Lung (tissue), 12 donors: ENCODE results near the gene OR52H1. TPM values are rescaled to one million over a fixed set of nuclear protein-coding genes. Genes with fewer than 3 reads are reported as not detected.
"Not testable (repeated sequence)": the region's sequence is repeated elsewhere in the genome, so short reads cannot be mapped to it uniquely, and the experiment has no call there.

Source experiments
- ATAC-seq: fragments of 200-7000 bp; cut with Tn5 transposase; one replicate; pipeline ENCODE4 v1.9.1; 2020; ENCODE audit warnings: moderate number of reproducible peaks; ENCODE audit not compliant: insufficient read depth, low FRiP score
- DNase-seq, 3 donors: peaks; one replicate each; pipeline ENCODE4 v3.0.0-alpha.2; 2013 to 2017
- H3K27ac ChIP-seq, 2 donors: one replicate each; pipeline ENCODE4 v1.5.1; 2013; ENCODE audit warnings: mild to moderate bottlenecking in 2 of 2, moderate library complexity in 2 of 2, control low read depth in 1 of 2, inconsistent platforms in 1 of 2, low read depth in 1 of 2, low read length in 1 of 2
- H3K27me3 ChIP-seq, 3 donors: one replicate each; pipeline ENCODE4 v1.5.1; 2013; ENCODE audit warnings: low read length in 2 of 3; ENCODE audit not compliant: control insufficient read depth in 3 of 3, insufficient read depth in 3 of 3
- H3K36me3 ChIP-seq, 4 donors: one replicate each; pipeline ENCODE4 v1.5.1; 2013; ENCODE audit warnings: low read length in 4 of 4, mild to moderate bottlenecking in 1 of 4, moderate library complexity in 1 of 4; ENCODE audit not compliant: control insufficient read depth in 4 of 4, insufficient read depth in 4 of 4
- H3K4me1 ChIP-seq, 5 donors: one replicate each; pipeline ENCODE4 v1.5.1; 2013; ENCODE audit warnings: low read length in 5 of 5, mild to moderate bottlenecking in 2 of 5, moderate library complexity in 1 of 5; ENCODE audit not compliant: control insufficient read depth in 5 of 5, insufficient read depth in 5 of 5
- H3K4me3 ChIP-seq: one replicate; pipeline ENCODE4 v1.5.1; 2013; ENCODE audit warnings: mild to moderate bottlenecking, control low read depth, moderate library complexity
- H3K9ac ChIP-seq, 2 donors: one replicate each; pipeline ENCODE4 v1.5.1; 2013; ENCODE audit warnings: low read length in 2 of 2, control low read depth in 1 of 2; ENCODE audit not compliant: insufficient read depth in 1 of 2
- H3K9me3 ChIP-seq, 4 donors: one replicate each; pipeline ENCODE4 v1.5.1; 2013; ENCODE audit warnings: low read length in 3 of 4, mild to moderate bottlenecking in 1 of 4, moderate library complexity in 1 of 4; ENCODE audit not compliant: control insufficient read depth in 4 of 4, insufficient read depth in 3 of 4
- CTCF ChIP-seq: IDR thresholded peaks from 2 replicates; pipeline ENCODE4 v1.5.1; 2012; ENCODE audit warnings: mild to moderate bottlenecking; ENCODE audit errors: control extremely low read depth, extremely low read depth
- WGBS, 2 donors: extraction: QIAGEN DNeasy Blood & Tissue Kit; methylation state at CpG; one replicate each; pipeline ENCODE4 v1.1.7; 2013; 5-methylcytosine and 5-hydroxymethylcytosine counted together
- polyA plus RNA-seq, 2 donors: library from polyadenylated mRNA; stranded (reverse); fragments of 200-250 nt; gene quantifications; one replicate each; pipeline ENCODE4 v1.2.1, GENCODE V29; 2013
- total RNA-seq, 2 donors: library from RNA; depleted of rRNA in 1 of 2; stranded (reverse); fragments of >200 nt in 1 of 2; gene quantifications; one replicate each; pipeline ENCODE4 v1.2.1, GENCODE V29; 2014 to 2021
- donor health status: control.
- donor health status: control.
- donor health status: Bipolar disorder and iron deficiency.
- donor health status: healthy.
- donor health status: DM: yes; HTN: yes; CAD: no.

The OR52H1 gene
- total and polyA plus RNA-seq, 4 donors, result 0.03 to 2.8 (median 0.40) TPM; not detected in 1

DNA sequence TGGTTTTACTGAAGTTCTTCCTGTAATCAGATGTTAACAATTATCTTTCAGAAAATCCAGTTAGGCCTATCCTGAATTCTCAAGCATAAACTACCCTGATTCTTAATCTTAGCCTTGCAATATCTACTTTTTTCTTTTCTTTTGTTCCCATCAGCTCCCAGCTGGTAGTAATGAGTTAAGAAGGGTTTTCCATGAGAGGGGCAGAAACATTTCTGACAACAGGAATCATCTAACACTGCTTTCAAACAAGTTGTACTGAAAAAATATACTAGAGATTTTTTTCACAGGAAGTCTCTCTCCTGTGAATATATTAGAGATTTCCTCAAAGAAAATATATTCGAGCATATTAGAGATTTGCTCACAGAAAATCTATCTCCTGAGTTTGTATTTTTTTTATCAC lies 44.8 kb upstream of the OR52H1 start:
- no peak for TF ChIP-seq CTCF
- Histone ChIP-seq H3K27ac (no peak overlapping the region), H3K27me3 (no peaks in the 10 kb centered on the region), H3K36me3 (no peaks in the 10 kb centered on the region), H3K4me1 (peaks cover 0 to 6% (median 0%) of the 10 kb centered on the region in 5 donors), H3K9me3 (peaks cover 0 to 2% (median 0%) of the 10 kb centered on the region in 4 donors), H3K4me3 (no peak overlapping the region), H3K9ac (no peak overlapping the region)
- WGBS, 2 donors, result 33 to 38% methylated on average over 1 of the region's 1 CpG
- DNase-seq, result no peak
- no peak for ATAC-seq

- DNase-seq (peak in 1 of 3 donors; percentile 6), ATAC-seq (no peak)
- no peak overlapping the region for H3K9ac ChIP-seq
- WGBS, 2 donors, result 70 to 88% methylated on average over 5 of the region's 5 CpGs
- no peak overlapping the region for H3K27ac ChIP-seq
- no peaks in the 10 kb centered on the region for H3K36me3 ChIP-seq
- H3K4me3 ChIP-seq, result no peak overlapping the region
- no peak for TF ChIP-seq CTCF
- peaks cover 0 to 6% (median 0%) of the 10 kb centered on the region in 5 donors for H3K4me1 ChIP-seq
- H3K9me3 ChIP-seq, result no peaks in the 10 kb centered on the region
- H3K27me3 ChIP-seq, result no peaks in the 10 kb centered on the region
Measured at GRCh38 chr11:5592615-5593014, 44.3 kb upstream of the OR52H1 start.

DNA sequence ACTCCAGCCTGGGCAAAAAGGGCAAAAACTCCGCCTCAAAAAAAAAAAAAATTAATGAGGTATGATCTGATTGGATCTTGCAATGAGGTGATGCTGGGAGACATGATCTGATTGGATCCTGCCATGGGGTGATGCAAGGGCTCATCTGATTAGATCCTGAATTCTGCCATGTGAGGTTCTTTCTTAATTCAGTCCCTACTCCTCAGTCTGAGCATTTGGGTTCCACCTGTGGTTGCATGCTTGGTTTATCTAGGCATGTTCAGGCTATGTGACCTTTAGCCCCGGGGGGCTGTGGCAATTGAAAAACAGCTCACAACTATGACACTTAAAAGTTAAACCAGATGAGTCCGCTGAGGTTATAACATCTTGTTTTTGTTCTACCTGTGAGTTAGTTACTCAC lies 43.3 kb upstream of the OR52H1 start:
- Histone ChIP-seq H3K27ac (no peak overlapping the region), H3K9ac (no peak overlapping the region), H3K4me1 (peaks cover 0 to 1% (median 0%) of the 10 kb centered on the region in 5 donors), H3K36me3 (no peaks in the 10 kb centered on the region), H3K27me3 (no peaks in the 10 kb centered on the region), H3K4me3 (no peak overlapping the region), H3K9me3 (no peaks in the 10 kb centered on the region)
- ATAC-seq (no peak), DNase-seq (no peak)
- WGBS, 2 donors, result 66 to 96% methylated on average over 3 of the region's 3 CpGs
- TF ChIP-seq CTCF, result no peak

- H3K27ac ChIP-seq, H3K4me3 ChIP-seq, H3K4me1 ChIP-seq, H3K9ac ChIP-seq, H3K27me3 ChIP-seq, DNase-seq, H3K36me3 ChIP-seq, ATAC-seq, H3K9me3 ChIP-seq: not testable (repeated sequence)
- WGBS, 2 donors, result 96 to 97% methylated on average over 31 of the region's 31 CpGs
Measured at GRCh38 chr11:5589906-5590305, 41.6 kb upstream of the OR52H1 start.

DNA sequence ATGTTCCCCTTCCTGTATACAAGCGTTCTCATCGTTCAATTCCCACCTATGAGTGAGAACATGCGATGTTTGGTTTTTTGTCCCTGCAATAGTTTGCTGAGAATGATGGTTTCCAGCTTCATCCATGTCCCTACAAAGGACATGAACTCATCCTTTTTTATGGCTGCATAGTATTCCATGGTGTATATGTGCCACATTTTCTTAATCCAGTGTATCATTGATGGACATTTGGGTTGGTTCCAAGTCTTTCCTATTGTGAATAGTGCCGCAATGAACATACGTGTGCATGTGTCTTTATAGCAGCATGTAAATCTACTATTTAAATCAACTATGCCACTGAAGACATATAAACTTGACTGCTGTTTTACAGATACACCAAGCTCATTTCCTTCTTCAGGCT lies 36.1 kb upstream of the OR52H1 start:
- not testable (repeated sequence) for H3K36me3 ChIP-seq, DNase-seq, ATAC-seq, H3K4me1 ChIP-seq, H3K9ac ChIP-seq, H3K27me3 ChIP-seq, H3K9me3 ChIP-seq, H3K27ac ChIP-seq, H3K4me3 ChIP-seq
- 70 to 90% methylated on average over 5 of the region's 5 CpGs for WGBS, 2 donors
